ENCODE measurements around the gene USH2A.

DNA sequence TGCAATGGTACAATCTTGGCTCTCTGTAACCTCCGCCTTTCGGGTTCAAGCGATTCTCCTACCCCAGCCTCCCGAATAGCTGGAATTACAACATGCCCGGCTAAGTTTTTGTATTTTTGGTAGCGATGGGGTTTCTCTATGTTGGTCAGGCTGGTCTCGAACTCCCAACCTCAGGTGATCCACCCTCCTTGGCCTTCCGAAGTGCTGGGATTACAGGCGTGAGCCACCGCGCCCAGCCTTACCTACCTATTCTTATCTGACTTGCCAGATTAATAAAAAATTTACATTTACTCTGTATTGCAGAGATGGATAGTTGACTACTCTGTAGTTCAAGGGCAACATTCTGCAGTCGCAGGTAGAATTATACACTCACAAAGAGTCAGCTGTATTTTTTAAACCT lies 496.6 kb downstream of the USH2A start:
- TF ChIP-seq CTCF (IDR thresholded peaks at IDR 0.05; ENCODE audit: low read length), result no peak
- no peak for TF ChIP-seq EZH2phosphoT487 (IDR thresholded peaks at IDR 0.05; ENCODE audit: low read length)
